ENCODE measurements around the gene KIAA0513.

- TF ChIP-seq CTCF (IDR thresholded peaks at IDR 0.05) (no peak), EZH2 (IDR thresholded peaks at IDR 0.05; ENCODE audit: borderline replicate concordance, insufficient read depth, low read depth, low read length, poor library complexity, severe bottlenecking) (no peak)
Observed at GRCh38 chr16:85017151-85017550, 10.4 kb upstream of the KIAA0513 start.
